Neural cell (in vitro differentiated cells): ENCODE data around the gene ANKRD7.

Experiments used
- CTCF ChIP-seq: fragments of 450-650 bp; IDR thresholded peaks from 2 replicates; pipeline ENCODE4 v1.5.1; 2014; ENCODE audit warnings: antibody characterized with exemption, mild to moderate bottlenecking, moderate library complexity; ENCODE audit not compliant: poor library complexity, severe bottlenecking
- EP300 ChIP-seq: fragments of 450-650 bp; conservative IDR thresholded peaks from 2 replicates; pipeline ENCODE4 v1.6.1; 2014; ENCODE audit warnings: antibody characterized with exemption, mild to moderate bottlenecking, moderate library complexity; ENCODE audit not compliant: poor library complexity, severe bottlenecking
- EZH2 ChIP-seq: fragments of 200-600, 300-800 bp; shearing (Covaris generic), sonication (generic); IDR thresholded peaks from 2 replicates; pipeline ENCODE4 v1.6.1; 2014; ENCODE audit warnings: antibody characterized with exemption, low read length, borderline replicate concordance, mild to moderate bottlenecking; ENCODE audit not compliant: insufficient read depth, poor library complexity, severe bottlenecking
- MXI1 ChIP-seq: fragments of 450-650 bp; conservative IDR thresholded peaks from 2 replicates; pipeline ENCODE4 v1.6.1; 2014; ENCODE audit warnings: antibody characterized with exemption, mild to moderate bottlenecking; ENCODE audit not compliant: poor library complexity, severe bottlenecking
- POLR2AphosphoS5 ChIP-seq: IDR thresholded peaks from 2 replicates; pipeline ENCODE4 v1.6.1; 2012
- RAD21 ChIP-seq: fragments of 450-650 bp; conservative IDR thresholded peaks from 2 replicates; pipeline ENCODE4 v1.6.1; 2014; ENCODE audit warnings: antibody characterized with exemption, mild to moderate bottlenecking, moderate library complexity
- SMC3 ChIP-seq: fragments of 450-650 bp; conservative IDR thresholded peaks from 2 replicates; pipeline ENCODE4 v1.6.1; 2014; ENCODE audit warnings: antibody characterized with exemption, mild to moderate bottlenecking, moderate library complexity; ENCODE audit not compliant: poor library complexity
- TAF1 ChIP-seq: IDR thresholded peaks from 2 replicates; pipeline ENCODE4 v1.6.1; 2012; ENCODE audit warnings: low read depth
- TF ChIP-seq, protein P1 (sequence below): IDR thresholded peaks from 2 replicates; pipeline ENCODE4 v1.6.1; 2012; ENCODE audit warnings: borderline replicate concordance

- TF ChIP-seq RAD21, result no peak
- TF ChIP-seq CTCF, result no peak
- TF ChIP-seq POLR2AphosphoS5, result no peak
- TF ChIP-seq SMC3, result no peak
- TF ChIP-seq EP300, result no peak
- TF ChIP-seq MXI1, result no peak
- TF ChIP-seq EZH2, result no peak
- no peak for TF ChIP-seq TAF1
- TF ChIP-seq, protein P1, sequence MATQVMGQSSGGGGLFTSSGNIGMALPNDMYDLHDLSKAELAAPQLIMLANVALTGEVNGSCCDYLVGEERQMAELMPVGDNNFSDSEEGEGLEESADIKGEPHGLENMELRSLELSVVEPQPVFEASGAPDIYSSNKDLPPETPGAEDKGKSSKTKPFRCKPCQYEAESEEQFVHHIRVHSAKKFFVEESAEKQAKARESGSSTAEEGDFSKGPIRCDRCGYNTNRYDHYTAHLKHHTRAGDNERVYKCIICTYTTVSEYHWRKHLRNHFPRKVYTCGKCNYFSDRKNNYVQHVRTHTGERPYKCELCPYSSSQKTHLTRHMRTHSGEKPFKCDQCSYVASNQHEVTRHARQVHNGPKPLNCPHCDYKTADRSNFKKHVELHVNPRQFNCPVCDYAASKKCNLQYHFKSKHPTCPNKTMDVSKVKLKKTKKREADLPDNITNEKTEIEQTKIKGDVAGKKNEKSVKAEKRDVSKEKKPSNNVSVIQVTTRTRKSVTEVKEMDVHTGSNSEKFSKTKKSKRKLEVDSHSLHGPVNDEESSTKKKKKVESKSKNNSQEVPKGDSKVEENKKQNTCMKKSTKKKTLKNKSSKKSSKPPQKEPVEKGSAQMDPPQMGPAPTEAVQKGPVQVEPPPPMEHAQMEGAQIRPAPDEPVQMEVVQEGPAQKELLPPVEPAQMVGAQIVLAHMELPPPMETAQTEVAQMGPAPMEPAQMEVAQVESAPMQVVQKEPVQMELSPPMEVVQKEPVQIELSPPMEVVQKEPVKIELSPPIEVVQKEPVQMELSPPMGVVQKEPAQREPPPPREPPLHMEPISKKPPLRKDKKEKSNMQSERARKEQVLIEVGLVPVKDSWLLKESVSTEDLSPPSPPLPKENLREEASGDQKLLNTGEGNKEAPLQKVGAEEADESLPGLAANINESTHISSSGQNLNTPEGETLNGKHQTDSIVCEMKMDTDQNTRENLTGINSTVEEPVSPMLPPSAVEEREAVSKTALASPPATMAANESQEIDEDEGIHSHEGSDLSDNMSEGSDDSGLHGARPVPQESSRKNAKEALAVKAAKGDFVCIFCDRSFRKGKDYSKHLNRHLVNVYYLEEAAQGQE, result no peak
Observed at GRCh38 chr7:118233799-118234198, 9.3 kb downstream of the ANKRD7 start.
